OCI-LY7 (cell line): ENCODE data around the gene PLXNC1. TPM values are rescaled to one million over a fixed set of nuclear protein-coding genes. Genes with fewer than 3 reads are reported as not detected.

Source experiments
- BruUV-seq: library from RNA; stranded (reverse); fragments of 400-500 nt; replicated peaks from 2 replicates; lab custom pipeline; 2021; lab: Mats Ljungman, UMichigan
- CTCF ChIA-PET: fragments of 300-600 bp; sonication (Branson Sonifier 250); formaldehyde crosslinking; loops from one replicate; lab custom pipeline; 2022; ENCODE audit warnings: antibody characterized with exemption; ENCODE audit not compliant: unreplicated experiment; lab: Charles Lee
- POLR2A ChIA-PET: fragments of 300-600 bp; sonication (Branson Sonifier 250); formaldehyde crosslinking; loops from one replicate; lab custom pipeline; 2022; ENCODE audit warnings: antibody characterized with exemption; lab: Charles Lee
- DNase-seq: peaks from one replicate; pipeline ENCODE4 v3.0.0-alpha.2; 2015; ENCODE audit warnings: low spot score
- H2AFZ ChIP-seq: fragments of 200-600 bp; sonication (generic), shearing (Covaris generic); 2 replicates; pipeline ENCODE4 v1.6.1; 2014; ENCODE audit warnings: mild to moderate bottlenecking, antibody characterized with exemption, low read length, moderate library complexity
- H3K27ac ChIP-seq: fragments of 200-600 bp; sonication (generic); 2 replicates; pipeline ENCODE4 v1.5.1; 2014; ENCODE audit warnings: mixed run types, low read depth, mild to moderate bottlenecking, moderate library complexity, low read length, inconsistent platforms; ENCODE audit not compliant: poor library complexity, severe bottlenecking
- H3K36me3 ChIP-seq: fragments of 200-600 bp; sonication (generic); 2 replicates; pipeline ENCODE4 v1.6.1; 2014; ENCODE audit warnings: mild to moderate bottlenecking, antibody characterized with exemption, low read length, moderate library complexity, mixed read lengths; ENCODE audit not compliant: insufficient read depth
- H3K4me1 ChIP-seq: fragments of 200-600 bp; sonication (generic); 2 replicates; pipeline ENCODE4 v1.5.1; 2014; ENCODE audit warnings: mild to moderate bottlenecking, low read length; ENCODE audit not compliant: insufficient read depth, poor library complexity, severe bottlenecking
- H3K4me2 ChIP-seq: fragments of 200-600 bp; sonication (generic); 2 replicates; pipeline ENCODE4 v1.6.1; 2014; ENCODE audit warnings: mild to moderate bottlenecking, low read length
- H3K4me3 ChIP-seq: fragments of 200-600 bp; sonication (generic); 2 replicates; pipeline ENCODE4 v1.5.1; 2014; ENCODE audit warnings: mild to moderate bottlenecking, low read depth, low read length; ENCODE audit not compliant: poor library complexity, severe bottlenecking
- H3K79me2 ChIP-seq: fragments of 200-600 bp; sonication (generic); 2 replicates; pipeline ENCODE4 v1.6.1; 2016; ENCODE audit warnings: low read depth, mild to moderate bottlenecking, low read length, moderate library complexity, mixed read lengths; ENCODE audit not compliant: insufficient read depth
- H3K9me2 ChIP-seq: fragments of 200-600 bp; sonication (generic); 2 replicates; pipeline ENCODE4 v1.6.1; 2016; ENCODE audit warnings: mild to moderate bottlenecking, low read length, mixed read lengths; ENCODE audit not compliant: insufficient read depth
- H3K9me3 ChIP-seq: fragments of 200-600 bp; sonication (generic); 2 replicates; pipeline ENCODE4 v1.6.1; 2014; ENCODE audit warnings: mild to moderate bottlenecking, mixed run types, low read length, mixed read lengths
- H4K20me1 ChIP-seq: fragments of 200-600 bp; sonication (generic); 2 replicates; pipeline ENCODE4 v1.6.1; 2014; ENCODE audit warnings: mild to moderate bottlenecking, antibody characterized with exemption, low read length, moderate library complexity, mixed read lengths; ENCODE audit not compliant: insufficient read depth
- CTCF ChIP-seq: fragments of 200-600 bp; sonication (generic); conservative IDR thresholded peaks from 2 replicates; pipeline ENCODE4 v1.5.1; 2014; ENCODE audit warnings: mild to moderate bottlenecking, antibody characterized with exemption, low read length, moderate library complexity, mixed read lengths
- EZH2phosphoT487 ChIP-seq: fragments of 200-600 bp; sonication (generic); IDR thresholded peaks from 2 replicates; pipeline ENCODE4 v1.6.1; 2018; ENCODE audit warnings: low read depth, borderline replicate concordance, mild to moderate bottlenecking, mixed run types, antibody characterized with exemption, low read length, moderate library complexity, mixed read lengths
- intact Hi-C: fragments of 100-400 bp; cut with micrococcal nuclease; formaldehyde crosslinking; loops from one replicate; pipeline ENCODE4 v1.10.0; 2022; ENCODE audit not compliant: unreplicated experiment
- total RNA-seq, 2 experiments: library from RNA; depleted of rRNA in 1 of 2; stranded (reverse); fragments of >200 nt in 1 of 2; shearing (Covaris generic) in 1 of 2; gene quantifications; 2 replicates each; pipeline ENCODE4 v1.2.3, GENCODE V29; 2014 to 2022

The PLXNC1 gene
- total RNA-seq, 2 experiments from 2014 or later, result 4.5 to 8.0 TPM

DNA sequence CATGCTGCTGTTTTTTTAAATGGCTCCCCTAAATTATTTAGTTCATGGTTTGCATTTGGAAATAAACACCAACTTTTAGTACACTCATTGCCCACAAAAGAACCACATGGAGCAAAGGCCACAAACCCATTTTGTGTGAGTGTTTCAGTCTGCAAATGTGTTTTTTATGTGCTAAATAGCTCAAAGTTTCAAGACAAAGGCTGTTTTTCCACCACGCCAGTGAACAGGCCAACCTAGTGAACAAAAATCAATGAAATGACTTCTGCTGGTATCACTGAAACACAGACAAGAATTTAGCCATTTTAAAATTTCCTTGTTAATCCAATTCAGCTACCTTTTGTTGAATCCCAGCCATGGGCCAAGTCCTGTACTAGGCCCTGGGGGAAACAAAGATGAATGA is 52.3 kb downstream of the PLXNC1 start:
- Histone ChIP-seq H4K20me1 (no peaks in the 10 kb centered on the region), H3K9me2 (no peaks in the 10 kb centered on the region), H2AFZ (no peak overlapping the region), H3K4me3 (no peak overlapping the region), H3K79me2 (no peaks in the 10 kb centered on the region), H3K36me3 (no peaks in the 10 kb centered on the region), H3K9me3 (no peaks in the 10 kb centered on the region), H3K4me1 (peaks cover 33% of the 10 kb centered on the region), H3K4me2 (no peak overlapping the region), H3K27ac (no peak overlapping the region)
- no TSS peak for BruUV-seq
- CTCF ChIA-PET, result interaction anchor here (1.5 kb wide), 1 partner anchor 8 kb away, joined by 3 read pairs; no protein-coding TSS in a partner anchor
- no peak for DNase-seq
- POLR2A ChIA-PET, result interaction anchor here (0.7 kb wide), 2 partner anchors 11 to 25 kb away, joined by 3 read pairs; no protein-coding TSS in a partner anchor
- TF ChIP-seq EZH2phosphoT487, result no peak
- TF ChIP-seq CTCF, result no peak
- intact Hi-C loops, result no loop called here

DNA sequence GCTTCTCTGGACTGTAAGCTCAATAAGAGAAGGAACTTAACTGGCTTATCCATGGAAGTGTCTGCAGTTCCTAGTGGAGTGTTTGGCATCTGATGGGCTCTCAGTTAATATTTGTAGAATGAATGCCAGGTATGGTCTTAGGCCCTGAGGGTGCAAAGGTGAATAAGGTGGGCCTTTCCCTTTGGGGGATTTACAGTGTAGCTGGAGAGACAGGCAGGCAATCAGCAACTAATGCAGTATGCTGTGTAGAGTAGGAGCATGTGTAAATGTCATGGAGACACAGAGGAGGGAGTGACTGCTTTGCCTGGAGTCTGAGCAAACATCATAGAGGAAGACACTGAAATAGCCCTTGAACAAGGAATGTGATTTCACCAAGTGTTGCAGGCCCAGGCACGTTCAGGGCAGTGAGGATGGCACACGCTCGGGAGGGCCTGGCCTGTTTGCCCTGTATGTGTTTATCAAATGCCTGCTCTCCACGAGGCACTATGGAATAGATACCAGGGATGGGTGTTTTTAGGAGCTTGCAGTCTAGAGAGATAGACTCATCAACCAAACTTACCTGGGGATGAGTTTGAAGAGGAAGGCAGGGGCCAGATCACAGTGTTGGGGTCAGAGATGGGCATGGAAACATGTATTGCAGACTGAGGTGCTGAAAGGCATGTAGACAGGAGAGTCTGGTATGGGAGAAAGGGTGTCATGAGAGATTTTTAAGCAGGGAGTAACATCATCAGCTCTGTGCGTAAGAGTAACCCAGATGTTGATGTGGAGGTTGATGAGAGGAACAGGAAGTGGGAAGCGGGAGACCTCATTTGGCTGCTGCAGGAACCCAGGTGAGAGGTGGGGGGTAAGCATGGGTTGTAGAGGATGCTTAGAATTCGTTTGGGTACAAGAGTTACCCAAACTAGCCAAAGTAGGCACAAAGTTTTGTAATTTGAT is 54.1 kb downstream of the PLXNC1 start:
- BruUV-seq, result no TSS peak
- CTCF ChIA-PET, result interaction anchor here (1.3 kb wide), 1 partner anchor 18 kb away, joined by 4 read pairs; no protein-coding TSS in a partner anchor
- Histone ChIP-seq H3K79me2 (no peaks in the 10 kb centered on the region; the same call in 1 of the 2 replicates), H2AFZ (no peak overlapping the region), H3K4me2 (peak overlapping the region; percentile 99), H3K9me2 (no peaks in the 10 kb centered on the region), H3K9me3 (no peaks in the 10 kb centered on the region), H3K4me1 (peaks cover 52% of the 10 kb centered on the region), H3K27ac (no peak overlapping the region), H4K20me1 (no peaks in the 10 kb centered on the region), H3K4me3 (no peak overlapping the region), H3K36me3 (no peaks in the 10 kb centered on the region)
- intact Hi-C loops, result no loop called here
- TF ChIP-seq CTCF, result no peak
- TF ChIP-seq EZH2phosphoT487, result no peak
- POLR2A ChIA-PET, result interaction anchor here (0.5 to 1.3 kb wide), 8 partner anchors 10 to 1440 kb away, joined by 3 to 14 read pairs (median 4); no protein-coding TSS in a partner anchor
- peak; percentile 25 for DNase-seq
